Measurements from ENCODE around the gene FBN3. TPM values are rescaled to one million over a fixed set of nuclear protein-coding genes. Genes with fewer than 3 reads are reported as not detected.

FBN3 gene
- total and polyA plus RNA-seq, 3 donors from 2014 or later = 0.62 to 17.8 (median 2.3) TPM

GRCh38 chr19:8109890-8110662 lies 39.3 kb downstream of the FBN3 start:
- 87 to 92% methylated on average over 7 of the region's 7 CpGs for WGBS, 2 donors

GRCh38 chr19:8109455-8109854 lies 39.9 kb downstream of the FBN3 start:
- H3K9me3 ChIP-seq = no peaks in the 10 kb centered on the region
- H3K27ac ChIP-seq = no peak overlapping the region
- no peak overlapping the region for H3K4me3 ChIP-seq
- intact Hi-C loops (cut with DNase I; ENCODE audit: low total_unique reads) = no loop called here
- no peaks in the 10 kb centered on the region for H3K36me3 ChIP-seq (ENCODE audit: low read depth, missing control alignments)
- TF ChIP-seq CTCF (IDR thresholded peaks at IDR 0.05) = no peak
- no peak for TF ChIP-seq POLR2A (IDR thresholded peaks at IDR 0.05)
- H3K27me3 ChIP-seq = no peaks in the 10 kb centered on the region
- no peak for DNase-seq
- WGBS, 2 donors = 68 to 76% methylated on average over 7 to 12 of the region's 12 CpGs
- H3K4me1 ChIP-seq = no peaks in the 10 kb centered on the region

More at GRCh38 chr19:8109890-8110662, 39.3 kb downstream of the FBN3 start:
- TF ChIP-seq CTCF (IDR thresholded peaks at IDR 0.05) (no peak), POLR2A (IDR thresholded peaks at IDR 0.05) (no peak)
- Histone ChIP-seq H3K9me3 (no peaks in the 10 kb centered on the region), H3K4me1 (no peaks in the 10 kb centered on the region), H3K36me3 (ENCODE audit: low read depth, missing control alignments) (no peaks in the 10 kb centered on the region), H3K27me3 (no peaks in the 10 kb centered on the region), H3K4me3 (no peak overlapping the region), H3K27ac (no peak overlapping the region)
- DNase-seq = no peak
- intact Hi-C loops (cut with DNase I; ENCODE audit: low total_unique reads) = no loop called here

- DNase-seq = no peak
- H3K4me3 ChIP-seq = no peak overlapping the region
- H3K27ac ChIP-seq = no peak overlapping the region
- H3K9me3 ChIP-seq = no peaks in the 10 kb centered on the region
- H3K4me1 ChIP-seq = no peaks in the 10 kb centered on the region
- intact Hi-C loops (cut with DNase I; ENCODE audit: low total_unique reads) = no loop called here
- 85 to 88% methylated on average over 19 of the region's 19 CpGs for WGBS, 2 donors
- H3K36me3 ChIP-seq (ENCODE audit: low read depth, missing control alignments) = no peaks in the 10 kb centered on the region
- no peaks in the 10 kb centered on the region for H3K27me3 ChIP-seq
- TF ChIP-seq POLR2A (IDR thresholded peaks at IDR 0.05) (no peak), CTCF (IDR thresholded peaks at IDR 0.05) (no peak)
Measured at GRCh38 chr19:8108560-8109445, 40.6 kb downstream of the FBN3 start.

- Histone ChIP-seq H3K9me3 (no peaks in the 10 kb centered on the region), H3K27me3 (no peaks in the 10 kb centered on the region), H3K4me1 (no peaks in the 10 kb centered on the region), H3K36me3 (ENCODE audit: low read depth, missing control alignments) (no peaks in the 10 kb centered on the region), H3K27ac (no peak overlapping the region), H3K4me3 (no peak overlapping the region)
- no peak for DNase-seq
- WGBS, 2 donors = 75 to 92% methylated on average over 2 of the region's 2 CpGs
- intact Hi-C loops (cut with DNase I; ENCODE audit: low total_unique reads) = no loop called here
- TF ChIP-seq CTCF (IDR thresholded peaks at IDR 0.05) = no peak
- TF ChIP-seq POLR2A (IDR thresholded peaks at IDR 0.05) = no peak
Measured at GRCh38 chr19:8107301-8107903, 42.0 kb downstream of the FBN3 start.

Measured in testis (tissue), 3 donors.